GM06990 (cell line): ENCODE results near the gene GABBR2.

ENCODE experiments used
- DNase-seq: peaks from one replicate; pipeline ENCODE4 v3.0.0-alpha.2; 2011; ENCODE audit not compliant: insufficient read length; ENCODE audit errors: extremely low read depth
- H3K27me3 ChIP-seq: replicated peaks from 2 replicates; pipeline ENCODE4 v1.6.0; 2011; ENCODE audit warnings: low read length; ENCODE audit not compliant: control insufficient read depth, insufficient read depth
- H3K36me3 ChIP-seq: 2 replicates; pipeline ENCODE4 v1.5.1; 2011; ENCODE audit warnings: low read length; ENCODE audit not compliant: control insufficient read depth, insufficient read depth
- H3K4me3 ChIP-seq: replicated peaks from 2 replicates; pipeline ENCODE4 v1.5.1; 2011; ENCODE audit warnings: low read depth, mild to moderate bottlenecking, control low read depth, low read length
- CTCF ChIP-seq: IDR thresholded peaks from 2 replicates; pipeline ENCODE4 v1.5.1; 2011; ENCODE audit warnings: low read length, control low read depth, mild to moderate bottlenecking, inconsistent platforms; ENCODE audit not compliant: insufficient read depth, poor library complexity, severe bottlenecking

GABBR2 gene

GRCh38 chr9:98457726-98458370 is 250.9 kb downstream of the GABBR2 start:
- no peaks in the 10 kb centered on the region for H3K36me3 ChIP-seq
- no peak for TF ChIP-seq CTCF
- no peaks in the 10 kb centered on the region; the same call in 1 of the 2 replicates for H3K27me3 ChIP-seq
- no peak for DNase-seq
- no peak overlapping the region for H3K4me3 ChIP-seq

- H3K36me3 ChIP-seq, result no peaks in the 10 kb centered on the region
- no peak overlapping the region for H3K4me3 ChIP-seq
- no peak for DNase-seq
- H3K27me3 ChIP-seq, result no peaks in the 10 kb centered on the region; the same call in 1 of the 2 replicates
- TF ChIP-seq CTCF, result no peak
Observed at GRCh38 chr9:98456156-98456613, 252.6 kb downstream of the GABBR2 start.

- Histone ChIP-seq H3K36me3 (no peaks in the 10 kb centered on the region), H3K27me3 (no peaks in the 10 kb centered on the region; the same call in 1 of the 2 replicates), H3K4me3 (no peak overlapping the region)
- no peak for TF ChIP-seq CTCF
- DNase-seq, result no peak
Observed at GRCh38 chr9:98455256-98456155, 253.2 kb downstream of the GABBR2 start.

- Histone ChIP-seq H3K4me3 (no peak overlapping the region), H3K36me3 (no peaks in the 10 kb centered on the region), H3K27me3 (no peaks in the 10 kb centered on the region; the same call in 1 of the 2 replicates)
- DNase-seq, result no peak
- TF ChIP-seq CTCF, result no peak
Observed at GRCh38 chr9:98453589-98454311, 255.0 kb downstream of the GABBR2 start.

GRCh38 chr9:98451576-98451975 is 257.2 kb downstream of the GABBR2 start:
- Histone ChIP-seq H3K4me3 (no peak overlapping the region), H3K27me3 (no peaks in the 10 kb centered on the region; the same call in 1 of the 2 replicates), H3K36me3 (no peaks in the 10 kb centered on the region)
- DNase-seq, result no peak
- TF ChIP-seq CTCF, result no peak
